DND-41 (cell line): ENCODE data around the gene SYCE3.

Experiments
- ATAC-seq: fragments of 200-7000 bp; cut with Tn5 transposase; 3 replicates; pipeline ENCODE4 v1.9.1; 2021; ENCODE audit warnings: low read depth; ENCODE audit not compliant: insufficient read depth
- DNase-seq: peaks from one replicate; pipeline ENCODE4 v3.0.0-alpha.2; 2020
- H2AFZ ChIP-seq: 2 replicates; pipeline ENCODE4 v1.6.0; 2012; ENCODE audit warnings: low read depth, low read length
- H3K27ac ChIP-seq: 2 replicates; pipeline ENCODE4 v1.5.1; 2012; ENCODE audit warnings: low read length, inconsistent platforms
- H3K27me3 ChIP-seq: fragments of 200-600 bp; sonication (generic); 2 replicates; pipeline ENCODE4 v1.6.0; 2012; ENCODE audit warnings: low read length, mild to moderate bottlenecking, inconsistent platforms; ENCODE audit not compliant: insufficient read depth, poor library complexity
- H3K36me3 ChIP-seq: 2 replicates; pipeline ENCODE4 v1.5.1; 2012; ENCODE audit warnings: low read length, inconsistent platforms; ENCODE audit not compliant: insufficient read depth
- H3K4me1 ChIP-seq: 2 replicates; pipeline ENCODE4 v1.5.1; 2012; ENCODE audit warnings: mild to moderate bottlenecking, low read length; ENCODE audit not compliant: insufficient read depth
- H3K4me2 ChIP-seq: 2 replicates; pipeline ENCODE4 v1.6.0; 2012; ENCODE audit warnings: mild to moderate bottlenecking, moderate library complexity, low read length, inconsistent platforms; ENCODE audit not compliant: insufficient read depth
- H3K4me3 ChIP-seq, 2 experiments: fragments of 200-600 bp in 1 of 2; shearing (Covaris generic) in 1 of 2; 2 replicates each; pipeline ENCODE4 v1.5.1; 2012 to 2016; ENCODE audit warnings: inconsistent platforms in 2 of 2, low read length in 2 of 2, mild to moderate bottlenecking in 2 of 2, low read depth in 1 of 2, moderate library complexity in 1 of 2
- H3K79me2 ChIP-seq: 2 replicates; pipeline ENCODE4 v1.6.0; 2012; ENCODE audit warnings: low read length, inconsistent platforms; ENCODE audit not compliant: insufficient read depth
- H3K9ac ChIP-seq: 2 replicates; pipeline ENCODE4 v1.6.0; 2012; ENCODE audit warnings: low read depth, mild to moderate bottlenecking, inconsistent platforms, low read length, moderate library complexity
- H3K9me3 ChIP-seq: 2 replicates; pipeline ENCODE4 v1.5.1; 2012; ENCODE audit warnings: low read length, moderate library complexity, mild to moderate bottlenecking, inconsistent platforms; ENCODE audit not compliant: insufficient read depth, severe bottlenecking
- H4K20me1 ChIP-seq: 2 replicates; pipeline ENCODE4 v1.6.0; 2012; ENCODE audit warnings: low read length; ENCODE audit not compliant: insufficient read depth
- CTCF ChIP-seq: IDR thresholded peaks from 2 replicates; pipeline ENCODE4 v1.5.1; 2012; ENCODE audit warnings: borderline replicate concordance, low read length, moderate library complexity, mild to moderate bottlenecking; ENCODE audit not compliant: poor library complexity, severe bottlenecking; ENCODE audit errors: extremely low read depth
- EZH2 ChIP-seq: IDR thresholded peaks from 3 replicates; pipeline ENCODE4 v1.6.1; 2012; ENCODE audit warnings: borderline replicate concordance, low read depth, mild to moderate bottlenecking, moderate library complexity, low read length, inconsistent platforms; ENCODE audit not compliant: severe bottlenecking

SYCE3 gene

GRCh38 chr22:50585781-50586180 is 23.1 kb upstream of the SYCE3 start:
- no peaks in the 10 kb centered on the region for H3K9me3 ChIP-seq
- no peak overlapping the region for H3K9ac ChIP-seq
- H3K27me3 ChIP-seq = no peaks in the 10 kb centered on the region
- TF ChIP-seq CTCF (no peak), EZH2 (no peak)
- no peak overlapping the region for H2AFZ ChIP-seq
- peaks cover 24% of the 10 kb centered on the region for H3K79me2 ChIP-seq
- ATAC-seq (no peak), DNase-seq (no peak)
- H3K36me3 ChIP-seq = peaks cover 12% of the 10 kb centered on the region
- H3K4me3 ChIP-seq = no peak overlapping the region
- peaks cover 21% of the 10 kb centered on the region for H3K4me1 ChIP-seq
- H4K20me1 ChIP-seq = 0 out of 2 replicates have a peak, but pooled peaks cover 9% of the 10 kb centered on the region
- no peak overlapping the region for H3K27ac ChIP-seq
- H3K4me2 ChIP-seq = no peak overlapping the region

GRCh38 chr22:50585238-50585637 is 22.5 kb upstream of the SYCE3 start:
- TF ChIP-seq CTCF = no peak
- H3K4me2 ChIP-seq = no peak overlapping the region
- peaks cover 24% of the 10 kb centered on the region for H3K79me2 ChIP-seq
- no peak overlapping the region for H3K27ac ChIP-seq
- peaks cover 16% of the 10 kb centered on the region for H3K36me3 ChIP-seq
- DNase-seq (no peak), ATAC-seq (no peak)
- no peak overlapping the region for H2AFZ ChIP-seq
- H4K20me1 ChIP-seq = peaks cover 12% of the 10 kb centered on the region; the same call in 1 of the 2 replicates
- H3K9ac ChIP-seq = no peak overlapping the region
- no peaks in the 10 kb centered on the region for H3K27me3 ChIP-seq
- H3K9me3 ChIP-seq = no peaks in the 10 kb centered on the region
- peaks cover 25% of the 10 kb centered on the region for H3K4me1 ChIP-seq
- H3K4me3 ChIP-seq = no peak overlapping the region

- Histone ChIP-seq H3K4me2 (peak overlapping the region; percentile 89), H3K9ac (peak overlapping the region; percentile 100), H3K79me2 (peaks cover 24% of the 10 kb centered on the region), H3K27me3 (no peaks in the 10 kb centered on the region), H3K4me1 (peaks cover 30% of the 10 kb centered on the region), H3K9me3 (no peaks in the 10 kb centered on the region), H3K27ac (no peak overlapping the region), H3K4me3 (peak overlapping the region in 1 of 2 experiments; percentile 91; a peak in 2 of 4 replicates), H2AFZ (no peak overlapping the region), H4K20me1 (peaks cover 13% of the 10 kb centered on the region; the same call in 1 of the 2 replicates), H3K36me3 (peaks cover 24% of the 10 kb centered on the region)
- no peak for DNase-seq
- TF ChIP-seq CTCF = no peak
- TF ChIP-seq EZH2 = no peak
- no peak for ATAC-seq
Observed at GRCh38 chr22:50584106-50585096, 21.7 kb upstream of the SYCE3 start.
